Measurements from ENCODE around the gene DCUN1D5.
"Not testable (repeated sequence)": the region's sequence is repeated elsewhere in the genome, so short reads cannot be mapped to it uniquely, and the experiment has no call there.

DCUN1D5 gene

GRCh38 chr11:103053997-103054396 is 38.0 kb downstream of the DCUN1D5 start:
- DNase-seq: no peak

- no peak for DNase-seq
Observed at GRCh38 chr11:103051981-103052380, 40.0 kb downstream of the DCUN1D5 start.

- no peak for DNase-seq
Observed at GRCh38 chr11:103051151-103051801, 40.7 kb downstream of the DCUN1D5 start.

GRCh38 chr11:103050351-103050750 is 41.6 kb downstream of the DCUN1D5 start:
- DNase-seq: no peak

GRCh38 chr11:103047837-103048236 is 44.1 kb downstream of the DCUN1D5 start:
- DNase-seq: no peak

- no peak for DNase-seq
Observed at GRCh38 chr11:103043826-103044678, 47.9 kb downstream of the DCUN1D5 start.

GRCh38 chr11:103042161-103042560 is 49.8 kb downstream of the DCUN1D5 start:
- no peak for DNase-seq

GRCh38 chr11:103035791-103036434 is 56.0 kb downstream of the DCUN1D5 start:
- peak; percentile 36 for DNase-seq

GRCh38 chr11:103035216-103035615 is 56.7 kb downstream of the DCUN1D5 start:
- no peak for DNase-seq

- no peak for DNase-seq
Observed at GRCh38 chr11:103031834-103032233, 60.1 kb downstream of the DCUN1D5 start.

- DNase-seq: no peak
Observed at GRCh38 chr11:103029401-103029800, 62.6 kb downstream of the DCUN1D5 start.

- DNase-seq: not testable (repeated sequence)
Observed at GRCh38 chr11:103028304-103029020, 63.5 kb downstream of the DCUN1D5 start.

GRCh38 chr11:103024086-103024485 is 67.9 kb downstream of the DCUN1D5 start:
- no peak for DNase-seq

GRCh38 chr11:103016031-103016430 is 75.9 kb downstream of the DCUN1D5 start:
- no peak for DNase-seq

- no peak for DNase-seq
Observed at GRCh38 chr11:103013421-103013820, 78.5 kb downstream of the DCUN1D5 start.

All from stimulated activated CD8-positive, alpha-beta memory T cell treated with anti-CD3 and anti-CD28 coated beads, Interleukin-4, amount 100 ng/mL, for 48 hours (primary cell).